AG04450 (cell line): ENCODE data around the gene MET. TPM values are rescaled to one million over a fixed set of nuclear protein-coding genes. Genes with fewer than 3 reads are reported as not detected.
"Not testable (repeated sequence)": the region's sequence is repeated elsewhere in the genome, so short reads cannot be mapped to it uniquely, and the experiment has no call there.

Experiments
- CTCF ChIA-PET: fragments of 300-600, 350-600 bp; formaldehyde crosslinking; extraction: SDS; loops from one replicate; lab custom pipeline; 2022; ENCODE audit warnings: antibody characterized with exemption, inconsistent platforms; lab: Charles Lee
- POLR2A ChIA-PET: fragments of 350-600 bp; formaldehyde crosslinking; extraction: SDS; loops from one replicate; lab custom pipeline; 2021; ENCODE audit warnings: antibody characterized with exemption, inconsistent platforms; lab: Yijun Ruan, JAX
- DNase-seq: peaks from one replicate; pipeline ENCODE4 v3.0.0-alpha.2; 2011; ENCODE audit warnings: low read depth, low spot score
- H3K27ac ChIP-seq: one replicate; pipeline ENCODE4 v1.5.1; 2012; ENCODE audit warnings: low read depth, low read length, control low read depth
- H3K27me3 ChIP-seq: one replicate; pipeline ENCODE4 v1.6.0; 2012; ENCODE audit warnings: low read length; ENCODE audit not compliant: control insufficient read depth, insufficient read depth
- H3K4me3 ChIP-seq: 2 replicates; pipeline ENCODE4 v1.5.1; 2011; ENCODE audit warnings: mild to moderate bottlenecking, low read depth, low read length, control low read depth
- H3K9me3 ChIP-seq: 2 replicates; pipeline ENCODE4 v1.5.1; 2012; ENCODE audit warnings: low read length; ENCODE audit not compliant: control insufficient read depth, insufficient read depth
- CTCF ChIP-seq: IDR thresholded peaks from 2 replicates; pipeline ENCODE4 v1.5.1; 2011; ENCODE audit warnings: low read depth, low read length, control low read depth, inconsistent platforms
- polyA plus RNA-seq: library from polyadenylated mRNA; depleted of rRNA; stranded (reverse); fragments of >200 nt; gene quantifications from 2 replicates; pipeline ENCODE4 v1.2.3, GENCODE V29; 2011

MET gene
- polyA plus RNA-seq, 1 experiment, result 20.8 TPM

GRCh38 chr7:116636997-116637396, 35.0 kb upstream of the MET start:
- peaks cover 8% of the 10 kb centered on the region; the same call in 1 of the 2 replicates for H3K9me3 ChIP-seq
- TF ChIP-seq CTCF, result no peak
- DNase-seq, result no peak
- no peak overlapping the region for H3K4me3 ChIP-seq
- no peak overlapping the region for H3K27ac ChIP-seq
- CTCF ChIA-PET, result interaction anchor here (1.1 kb wide), 1 partner anchor 24 kb away, joined by 3 read pairs; no protein-coding TSS in a partner anchor
- no peaks in the 10 kb centered on the region for H3K27me3 ChIP-seq
- POLR2A ChIA-PET, result no interaction called here

- POLR2A ChIA-PET, DNase-seq, H3K27ac ChIP-seq, H3K4me3 ChIP-seq, H3K9me3 ChIP-seq, H3K27me3 ChIP-seq, CTCF ChIA-PET: not testable (repeated sequence)
Measured at GRCh38 chr7:116638592-116638991, 33.4 kb upstream of the MET start.

GRCh38 chr7:116641551-116642153, 30.3 kb upstream of the MET start:
- Histone ChIP-seq H3K27ac (no peak overlapping the region), H3K9me3 (peaks cover 8% of the 10 kb centered on the region; the same call in 1 of the 2 replicates), H3K27me3 (no peaks in the 10 kb centered on the region), H3K4me3 (no peak overlapping the region)
- TF ChIP-seq CTCF, result no peak
- CTCF ChIA-PET, result no interaction called here
- POLR2A ChIA-PET, result no interaction called here
- no peak for DNase-seq

GRCh38 chr7:116643148-116643547, 28.8 kb upstream of the MET start:
- H3K9me3 ChIP-seq, H3K4me3 ChIP-seq, H3K27ac ChIP-seq, DNase-seq, H3K27me3 ChIP-seq, POLR2A ChIA-PET: not testable (repeated sequence)
- CTCF ChIA-PET, result interaction anchor here (0.6 kb wide), 1 partner anchor 730 kb away, joined by 3 read pairs; no protein-coding TSS in a partner anchor

- H3K4me3 ChIP-seq, result no peak overlapping the region
- no peaks in the 10 kb centered on the region for H3K9me3 ChIP-seq
- ChIA-PET POLR2A (no interaction called here), CTCF (no interaction called here)
- H3K27me3 ChIP-seq, result no peaks in the 10 kb centered on the region
- H3K27ac ChIP-seq, result no peak overlapping the region
- DNase-seq, result no peak
- no peak for TF ChIP-seq CTCF
Measured at GRCh38 chr7:116644628-116645027, 27.4 kb upstream of the MET start.

GRCh38 chr7:116647290-116647689, 24.7 kb upstream of the MET start:
- no peaks in the 10 kb centered on the region for H3K27me3 ChIP-seq
- H3K27ac ChIP-seq, result no peak overlapping the region
- no peak for DNase-seq
- TF ChIP-seq CTCF, result no peak
- H3K4me3 ChIP-seq, result no peak overlapping the region
- no peaks in the 10 kb centered on the region for H3K9me3 ChIP-seq
- POLR2A ChIA-PET, result no interaction called here
- CTCF ChIA-PET, result no interaction called here
